HUES6 (cell line): ENCODE measurements around the gene HAGHL.

Source experiments
- H3K27ac ChIP-seq: 2 replicates; pipeline ENCODE4 v1.7.0; 2013; ENCODE audit warnings: low read depth, mild to moderate bottlenecking, low read length, inconsistent platforms
- H3K27me3 ChIP-seq: 2 replicates; pipeline ENCODE4 v1.6.1; 2013; ENCODE audit warnings: low read length; ENCODE audit not compliant: control insufficient read depth, insufficient read depth
- H3K36me3 ChIP-seq: 2 replicates; pipeline ENCODE4 v1.6.1; 2013; ENCODE audit warnings: low read length; ENCODE audit not compliant: control insufficient read depth, insufficient read depth
- H3K4me1 ChIP-seq: 2 replicates; pipeline ENCODE4 v1.6.1; 2013; ENCODE audit warnings: low read length; ENCODE audit not compliant: control insufficient read depth, insufficient read depth
- H3K4me3 ChIP-seq: 2 replicates; pipeline ENCODE4 v1.5.1; 2013; ENCODE audit warnings: low read depth, low read length
- H3K9ac ChIP-seq: one replicate; pipeline ENCODE4 v1.6.1; 2013; ENCODE audit warnings: mild to moderate bottlenecking, low read length
- H3K9me3 ChIP-seq: 2 replicates; pipeline ENCODE4 v1.6.1; 2013; ENCODE audit warnings: low read depth, low read length; ENCODE audit not compliant: control insufficient read depth, insufficient read depth

Gene HAGHL

DNA sequence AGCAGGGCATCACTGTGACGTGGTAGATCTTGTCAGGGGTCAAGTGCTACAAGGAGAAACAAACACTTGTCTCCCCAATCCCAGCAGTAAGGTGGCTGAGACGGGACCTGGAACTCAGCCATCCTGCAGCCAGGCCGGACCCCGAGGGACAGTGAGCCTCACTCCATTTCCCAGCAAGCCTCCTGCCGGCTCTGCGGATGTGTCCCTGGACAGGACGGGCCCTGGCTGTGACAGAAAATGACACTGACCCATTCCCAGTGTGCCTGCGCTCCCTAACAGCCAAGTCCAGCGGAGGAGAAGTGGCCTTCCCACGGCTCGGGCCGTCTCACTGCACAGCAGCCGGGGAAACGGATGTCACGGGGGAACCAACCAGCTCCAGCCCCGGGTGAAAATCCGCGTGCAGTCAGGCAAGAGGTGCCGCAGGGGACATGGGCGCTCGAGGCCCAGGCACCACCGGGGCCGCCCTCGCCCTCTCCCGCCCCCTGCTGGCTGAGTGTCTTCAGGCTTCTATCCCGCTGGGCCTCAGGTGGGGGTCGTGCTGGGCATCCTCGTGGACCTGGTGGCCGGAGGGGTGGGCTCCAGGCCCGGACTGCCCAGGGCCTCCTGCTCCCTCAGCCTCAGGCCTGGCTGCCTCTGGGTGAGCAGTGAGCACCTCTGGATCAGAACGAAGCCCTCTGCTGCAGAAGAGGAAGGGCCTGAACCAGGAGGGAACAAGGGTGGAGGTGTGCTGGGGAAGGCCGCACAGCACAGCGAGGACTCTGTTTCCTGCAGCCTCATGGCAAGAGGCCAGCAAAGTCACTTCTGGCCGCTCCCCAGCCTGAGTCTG lies 6.7 kb downstream of the HAGHL start:
- H3K36me3 ChIP-seq, result peaks cover 52% of the 10 kb centered on the region
- H3K9me3 ChIP-seq, result no peaks in the 10 kb centered on the region
- peaks cover 8% of the 10 kb centered on the region for H3K4me1 ChIP-seq
- H3K27ac ChIP-seq, result no peak overlapping the region
- no peaks in the 10 kb centered on the region for H3K27me3 ChIP-seq
- H3K4me3 ChIP-seq, result no peak overlapping the region
- no peak overlapping the region for H3K9ac ChIP-seq

DNA sequence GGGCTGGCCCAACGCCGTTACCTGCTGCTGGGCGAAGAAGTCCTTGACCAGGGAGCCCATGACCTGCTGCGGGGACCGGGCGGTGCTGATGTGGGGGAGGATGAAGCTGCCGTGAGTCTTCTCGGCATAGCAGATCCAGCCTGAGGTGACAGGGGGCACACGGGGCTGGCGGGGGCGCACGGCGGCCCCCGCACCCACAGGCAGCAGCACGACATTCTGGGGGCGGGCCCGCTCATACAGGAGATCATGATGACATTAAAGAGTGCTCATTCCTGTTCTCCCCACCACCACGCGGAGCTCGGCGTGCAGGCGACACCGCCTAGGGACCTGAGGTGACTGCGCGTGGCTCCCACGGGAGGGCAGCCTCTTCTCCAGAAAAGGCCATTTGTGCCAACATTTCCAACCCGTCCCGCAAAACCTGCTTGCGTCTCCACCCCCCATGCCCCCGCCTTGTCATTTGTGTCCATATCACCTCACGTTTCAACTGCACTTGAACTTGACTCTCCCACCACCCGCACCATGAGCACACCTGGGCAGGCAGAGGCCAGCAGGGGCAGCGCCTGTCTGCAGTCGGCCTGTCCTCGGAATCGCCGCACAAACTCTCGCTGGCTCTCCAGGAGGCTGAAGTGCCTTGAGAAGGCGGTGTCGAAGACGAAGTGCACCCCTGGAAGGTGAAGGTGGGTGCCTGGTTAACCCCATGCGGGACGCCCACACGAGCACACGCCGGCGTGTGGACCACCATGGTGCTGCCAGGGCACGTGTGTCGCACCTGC lies 7.5 kb downstream of the HAGHL start:
- no peaks in the 10 kb centered on the region for H3K27me3 ChIP-seq
- H3K9ac ChIP-seq, result no peak overlapping the region
- H3K27ac ChIP-seq, result no peak overlapping the region
- H3K4me1 ChIP-seq, result peaks cover 8% of the 10 kb centered on the region
- H3K4me3 ChIP-seq, result no peak overlapping the region
- H3K36me3 ChIP-seq, result peaks cover 52% of the 10 kb centered on the region
- no peaks in the 10 kb centered on the region for H3K9me3 ChIP-seq

DNA sequence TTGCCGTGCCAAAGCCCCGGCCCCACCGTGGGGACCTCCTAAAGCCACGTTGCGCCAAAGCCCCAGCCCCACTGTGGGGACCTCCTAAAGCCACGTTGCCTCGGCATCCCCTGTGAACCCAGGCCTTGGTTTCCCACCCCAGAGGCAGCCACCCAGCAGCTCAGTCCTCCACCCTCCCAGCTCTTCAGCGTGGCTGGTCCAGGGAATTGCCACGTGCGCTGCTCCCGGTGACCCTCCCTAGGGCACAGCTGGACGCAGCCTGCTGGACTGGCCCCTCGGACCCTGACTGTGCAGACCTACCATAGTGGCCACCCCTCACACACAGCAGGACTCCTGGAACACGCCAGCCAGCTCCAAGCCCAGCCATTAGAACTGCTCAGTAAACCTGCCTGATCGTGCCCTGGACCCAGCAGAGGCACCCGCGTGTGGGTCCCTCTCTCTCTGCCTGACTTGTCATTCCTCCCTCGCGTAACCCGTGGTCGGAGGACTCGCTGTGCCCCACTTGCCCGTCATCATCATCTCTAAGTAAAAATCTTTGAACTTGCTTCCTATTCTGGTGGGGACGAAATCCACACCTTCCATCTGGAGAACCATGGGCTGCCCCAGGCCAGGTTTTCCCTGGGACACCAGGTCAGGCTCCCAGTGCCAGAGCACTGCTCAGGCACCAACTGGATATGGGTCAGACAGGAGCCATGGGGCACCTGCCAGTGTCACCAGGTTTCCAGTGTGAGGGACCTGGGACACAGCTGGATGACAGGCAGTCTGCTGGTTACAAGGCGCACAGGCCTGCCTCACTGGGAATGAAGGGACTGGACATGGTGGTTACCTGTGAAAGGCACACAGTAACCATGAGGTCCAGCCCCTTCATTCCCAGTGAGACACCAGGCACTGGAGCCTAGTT lies 8.3 kb downstream of the HAGHL start:
- peaks cover 11% of the 10 kb centered on the region for H3K4me1 ChIP-seq
- no peaks in the 10 kb centered on the region for H3K27me3 ChIP-seq
- H3K27ac ChIP-seq, result no peak overlapping the region
- no peaks in the 10 kb centered on the region for H3K9me3 ChIP-seq
- no peak overlapping the region for H3K4me3 ChIP-seq
- peaks cover 50% of the 10 kb centered on the region for H3K36me3 ChIP-seq
- H3K9ac ChIP-seq, result no peak overlapping the region

DNA sequence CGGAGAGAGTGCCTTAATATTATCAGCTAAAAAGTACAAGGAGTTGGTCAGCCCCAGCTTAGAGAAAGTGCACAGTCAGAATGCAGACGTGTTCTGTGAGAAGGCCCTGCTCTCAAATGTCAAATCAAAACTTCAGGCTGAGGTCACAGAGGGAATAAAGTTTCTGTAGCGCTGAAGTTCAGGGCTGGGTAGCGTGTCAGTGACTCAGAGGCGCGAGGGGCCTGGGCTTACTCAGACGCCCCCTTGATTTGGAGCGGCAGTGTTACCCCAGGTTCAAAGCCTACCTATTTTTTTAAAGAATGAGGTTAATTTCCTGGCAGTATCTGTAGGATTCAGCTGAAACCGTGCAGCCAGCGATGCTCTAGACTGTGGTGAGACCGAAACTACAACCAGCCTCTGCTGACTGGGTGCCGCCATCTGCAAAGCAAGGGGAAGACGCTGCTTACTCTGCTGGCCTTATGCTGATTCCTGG lies 9.1 kb downstream of the HAGHL start:
- Histone ChIP-seq H3K36me3 (peaks cover 43% of the 10 kb centered on the region), H3K4me1 (peaks cover 11% of the 10 kb centered on the region), H3K9ac (no peak overlapping the region), H3K9me3 (no peaks in the 10 kb centered on the region), H3K27ac (no peak overlapping the region), H3K27me3 (no peaks in the 10 kb centered on the region), H3K4me3 (no peak overlapping the region)

DNA sequence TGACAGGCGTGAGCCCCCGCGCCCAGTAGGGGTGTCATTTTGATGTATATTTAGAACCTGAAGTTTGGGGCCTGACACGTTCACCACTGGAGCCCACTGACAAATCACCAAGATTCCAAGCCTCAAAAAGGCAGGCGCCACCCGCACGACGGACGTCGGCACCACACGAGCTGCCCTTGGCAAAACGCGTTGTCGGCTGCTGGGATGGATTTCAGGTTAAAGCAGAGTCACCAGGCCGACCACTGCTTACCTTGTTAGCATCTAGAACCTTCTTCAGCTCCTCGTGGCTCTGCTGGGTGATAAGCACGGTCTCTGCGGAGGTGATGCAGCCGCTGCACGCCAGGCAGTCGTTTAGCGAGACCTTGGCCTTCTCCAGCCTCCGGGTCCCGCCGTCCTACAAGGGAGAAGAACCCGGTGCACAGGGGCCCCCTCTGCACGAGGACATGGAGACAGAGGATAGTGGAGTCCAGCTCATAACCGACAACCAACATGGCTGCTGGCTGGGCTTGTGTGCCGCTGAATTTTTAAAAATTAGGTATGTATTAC lies 10.1 kb downstream of the HAGHL start:
- peaks cover 11% of the 10 kb centered on the region for H3K4me1 ChIP-seq
- peak overlapping the region; percentile 6 for H3K9ac ChIP-seq
- no peaks in the 10 kb centered on the region for H3K27me3 ChIP-seq
- peaks cover 41% of the 10 kb centered on the region for H3K36me3 ChIP-seq
- no peak overlapping the region; the same call in 1 of the 2 replicates for H3K4me3 ChIP-seq
- no peaks in the 10 kb centered on the region for H3K9me3 ChIP-seq
- no peak overlapping the region for H3K27ac ChIP-seq

DNA sequence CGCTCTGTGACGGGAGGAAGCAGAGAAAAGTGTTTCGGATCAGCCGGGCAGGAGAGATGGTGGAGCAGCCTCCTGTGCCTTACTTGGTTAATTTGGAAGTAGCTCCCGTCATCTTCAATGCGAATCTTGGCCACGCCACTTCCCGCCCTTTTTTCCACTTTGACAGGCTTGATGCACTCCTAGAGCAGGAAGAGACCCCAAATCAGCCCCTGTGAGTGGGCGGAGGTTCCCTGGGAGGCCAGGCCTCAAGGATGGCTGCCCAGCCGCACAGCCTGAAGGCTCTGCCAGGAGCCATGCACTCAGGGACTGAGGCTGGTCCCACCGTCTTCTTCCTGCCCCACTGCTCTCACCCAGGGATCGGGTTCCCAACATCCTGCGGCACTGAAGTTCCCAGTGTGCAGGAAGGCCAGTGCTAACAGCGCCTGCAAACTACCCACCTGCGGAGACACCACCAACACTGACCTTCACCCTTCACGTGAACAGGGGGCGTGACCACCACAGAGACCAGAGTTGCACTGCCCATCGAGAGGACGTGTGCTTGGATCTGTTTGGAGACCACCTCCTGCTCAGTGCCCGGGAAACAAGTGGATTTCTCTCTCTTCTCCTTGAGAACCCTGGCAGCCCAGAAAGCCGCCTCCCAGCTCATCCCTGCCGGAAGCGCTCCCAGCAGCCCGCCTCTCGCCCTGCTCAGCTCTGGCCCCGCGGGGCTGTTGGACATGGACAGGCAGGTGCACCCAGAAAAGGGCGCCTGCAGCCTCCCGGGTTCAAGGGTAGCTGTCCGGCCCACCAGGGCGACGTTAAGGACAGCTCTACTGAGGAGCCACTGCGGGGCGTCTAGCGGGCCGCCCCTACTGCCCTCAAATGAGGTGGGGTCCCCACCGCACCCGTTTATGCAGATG lies 12.9 kb downstream of the HAGHL start:
- Histone ChIP-seq H3K36me3 (peaks cover 25% of the 10 kb centered on the region), H3K27me3 (no peaks in the 10 kb centered on the region), H3K9ac (peak overlapping the region; percentile 56), H3K4me3 (peak overlapping the region; percentile 97), H3K4me1 (peaks cover 11% of the 10 kb centered on the region), H3K27ac (no peak overlapping the region), H3K9me3 (no peaks in the 10 kb centered on the region)

DNA sequence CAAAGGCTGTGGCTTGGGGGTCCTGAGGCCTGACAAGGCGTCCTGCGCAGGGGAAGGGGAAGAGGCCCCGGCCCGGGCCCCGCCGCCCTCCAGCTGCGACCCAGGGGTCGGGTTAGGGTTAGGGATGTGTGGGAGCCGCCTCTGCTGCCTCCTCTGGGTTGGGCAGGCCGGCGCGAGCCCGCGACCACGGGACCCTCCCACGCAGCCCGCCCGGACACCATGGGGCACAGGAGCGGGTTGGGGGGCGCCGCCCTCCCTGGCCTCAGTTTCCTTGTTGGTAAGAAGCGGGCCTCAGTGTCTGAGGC lies 13.5 kb downstream of the HAGHL start:
- Histone ChIP-seq H3K27me3 (no peaks in the 10 kb centered on the region), H3K27ac (peak overlapping the region; percentile 82), H3K36me3 (peaks cover 19% of the 10 kb centered on the region), H3K9ac (peak overlapping the region; percentile 56), H3K4me3 (peak overlapping the region; percentile 97), H3K9me3 (no peaks in the 10 kb centered on the region), H3K4me1 (peaks cover 11% of the 10 kb centered on the region)

DNA sequence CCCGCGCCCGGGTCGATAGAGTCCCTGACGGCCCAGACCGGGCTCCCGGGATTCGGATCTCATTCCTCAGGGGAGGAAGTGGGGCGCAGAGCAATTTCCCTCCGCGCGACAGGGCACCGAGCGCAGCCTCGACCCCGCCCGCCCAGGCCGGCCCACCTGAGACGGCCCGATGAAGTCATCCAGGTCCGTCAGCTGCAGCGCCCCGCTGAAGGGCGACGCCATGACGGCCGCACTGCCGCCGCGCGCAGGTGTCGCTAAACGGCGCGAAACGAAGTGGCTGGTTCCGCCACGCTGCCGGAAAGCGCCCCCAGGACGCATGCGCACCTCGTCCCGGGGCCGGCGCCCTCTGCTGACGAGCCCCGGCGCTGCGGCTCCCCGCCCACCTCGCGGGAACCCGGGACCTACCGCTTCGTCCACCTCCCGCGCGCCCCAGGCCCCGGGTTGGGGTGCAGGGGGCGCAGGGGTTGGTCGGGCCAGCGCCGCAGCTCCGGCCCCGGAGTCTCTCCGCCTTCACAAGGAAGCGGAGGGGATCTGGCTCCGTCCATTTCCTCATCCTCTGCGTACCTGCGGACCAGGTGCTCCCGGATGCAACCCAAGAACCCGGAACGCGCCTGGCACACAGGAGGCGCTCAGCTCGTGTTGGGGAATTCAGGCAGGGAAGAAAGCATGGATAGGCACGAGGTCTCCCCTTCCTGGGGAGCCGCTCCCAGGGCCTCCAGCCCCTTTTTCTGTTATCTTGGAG lies 14.0 kb downstream of the HAGHL start, which contains the start of gene CIAO3:
Gene CIAO3 (minus strand): TSS at position 234 of the 742 bp plus-strand sequence. CDS start 12 bp downstream, at position 222.
- peak within 1 kb of the TSS; percentile 97 for H3K4me3 ChIP-seq
- H3K4me1 ChIP-seq, result peaks cover 11% of the 10 kb centered on the region
- peaks cover 14% of the 10 kb centered on the region for H3K36me3 ChIP-seq
- H3K27ac ChIP-seq, result peak within 1 kb of the TSS; percentile 87
- no peaks in the 10 kb centered on the region for H3K9me3 ChIP-seq
- no peaks in the 10 kb centered on the region for H3K27me3 ChIP-seq
- H3K9ac ChIP-seq, result peak within 1 kb of the TSS; percentile 83

DNA sequence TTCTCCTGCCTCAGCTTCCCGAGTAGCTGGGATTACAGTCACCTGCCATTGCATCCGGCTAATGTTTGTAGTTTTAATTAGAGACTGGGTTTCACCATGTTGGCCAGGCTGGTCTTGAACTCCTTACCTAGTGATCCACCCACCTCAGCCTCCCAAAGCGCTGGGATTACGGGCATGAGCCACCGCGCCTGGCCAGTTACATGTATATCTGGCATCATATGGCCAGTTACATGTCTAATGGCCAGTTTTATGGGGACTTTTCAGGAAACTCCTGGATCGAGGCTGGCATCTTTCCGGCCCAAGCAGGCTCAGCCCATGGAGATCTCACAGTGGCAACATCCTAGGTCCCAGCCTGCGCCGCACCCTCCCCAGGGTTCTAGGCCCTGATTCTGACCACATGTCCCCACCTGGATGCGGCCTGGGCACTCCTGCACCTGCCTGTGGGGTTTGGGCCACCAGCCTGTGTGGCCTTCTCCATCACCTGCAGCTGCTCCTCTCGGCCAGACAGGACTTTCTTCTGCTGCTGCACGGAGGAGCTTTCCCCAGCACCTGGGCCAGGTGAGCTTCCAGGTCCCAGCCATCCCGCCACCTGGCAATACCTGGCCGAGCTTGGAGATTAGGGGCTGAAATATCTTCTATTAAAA lies 15.2 kb downstream of the HAGHL start:
- no peaks in the 10 kb centered on the region for H3K27me3 ChIP-seq
- H3K27ac ChIP-seq, result no peak overlapping the region
- H3K9ac ChIP-seq, result no peak overlapping the region

More for the DNA sequence above, 15.2 kb downstream of the HAGHL start:
- no peak overlapping the region for H3K4me3 ChIP-seq
- H3K9me3 ChIP-seq, result no peaks in the 10 kb centered on the region
- peaks cover 11% of the 10 kb centered on the region for H3K4me1 ChIP-seq
- H3K36me3 ChIP-seq, result peaks cover 4% of the 10 kb centered on the region; the same call in 1 of the 2 replicates
